Embryonic facial prominence (tissue), 1 donor: ENCODE measurements around the gene RAVER1.

Source experiments
- DNase-seq: peaks from one replicate; pipeline ENCODE4 v3.0.0-alpha.2; 2016; ENCODE audit errors: extremely low spot score

Gene RAVER1

GRCh38 chr19:10269333-10270179 lies 63.8 kb downstream of the RAVER1 start:
- DNase-seq, result no peak

- DNase-seq, result no peak
Observed at GRCh38 chr19:10268071-10268470, 65.3 kb downstream of the RAVER1 start.

- no peak for DNase-seq
Observed at GRCh38 chr19:10266706-10267105, 66.6 kb downstream of the RAVER1 start.
